Lung (tissue), 12 donors: ENCODE measurements around the gene MAT1A. TPM values are rescaled to one million over a fixed set of nuclear protein-coding genes. Genes with fewer than 3 reads are reported as not detected.

ENCODE experiments used
- ATAC-seq: fragments of 200-7000 bp; cut with Tn5 transposase; one replicate; pipeline ENCODE4 v1.9.1; 2020; ENCODE audit warnings: moderate number of reproducible peaks; ENCODE audit not compliant: insufficient read depth, low FRiP score
- DNase-seq, 3 donors: peaks; one replicate each; pipeline ENCODE4 v3.0.0-alpha.2; 2013 to 2017
- H3K27ac ChIP-seq, 2 donors: one replicate each; pipeline ENCODE4 v1.5.1; 2013; ENCODE audit warnings: mild to moderate bottlenecking in 2 of 2, moderate library complexity in 2 of 2, control low read depth in 1 of 2, inconsistent platforms in 1 of 2, low read depth in 1 of 2, low read length in 1 of 2
- H3K27me3 ChIP-seq, 3 donors: one replicate each; pipeline ENCODE4 v1.5.1; 2013; ENCODE audit warnings: low read length in 2 of 3; ENCODE audit not compliant: control insufficient read depth in 3 of 3, insufficient read depth in 3 of 3
- H3K36me3 ChIP-seq, 4 donors: one replicate each; pipeline ENCODE4 v1.5.1; 2013; ENCODE audit warnings: low read length in 4 of 4, mild to moderate bottlenecking in 1 of 4, moderate library complexity in 1 of 4; ENCODE audit not compliant: control insufficient read depth in 4 of 4, insufficient read depth in 4 of 4
- H3K4me1 ChIP-seq, 5 donors: one replicate each; pipeline ENCODE4 v1.5.1; 2013; ENCODE audit warnings: low read length in 5 of 5, mild to moderate bottlenecking in 2 of 5, moderate library complexity in 1 of 5; ENCODE audit not compliant: control insufficient read depth in 5 of 5, insufficient read depth in 5 of 5
- H3K4me3 ChIP-seq: one replicate; pipeline ENCODE4 v1.5.1; 2013; ENCODE audit warnings: mild to moderate bottlenecking, control low read depth, moderate library complexity
- H3K9ac ChIP-seq, 2 donors: one replicate each; pipeline ENCODE4 v1.5.1; 2013; ENCODE audit warnings: low read length in 2 of 2, control low read depth in 1 of 2; ENCODE audit not compliant: insufficient read depth in 1 of 2
- H3K9me3 ChIP-seq, 4 donors: one replicate each; pipeline ENCODE4 v1.5.1; 2013; ENCODE audit warnings: low read length in 3 of 4, mild to moderate bottlenecking in 1 of 4, moderate library complexity in 1 of 4; ENCODE audit not compliant: control insufficient read depth in 4 of 4, insufficient read depth in 3 of 4
- whole genome bisulfite sequencing, 2 donors: extraction: QIAGEN DNeasy Blood & Tissue Kit; methylation state at CpG; one replicate each; pipeline ENCODE4 v1.1.7; 2013; 5-methylcytosine and 5-hydroxymethylcytosine counted together
- polyA plus RNA-seq, 2 donors: library from polyadenylated mRNA; stranded (reverse); fragments of 200-250 nt; gene quantifications; one replicate each; pipeline ENCODE4 v1.2.1, GENCODE V29; 2013
- total RNA-seq, 2 donors: library from RNA; depleted of rRNA in 1 of 2; stranded (reverse); fragments of >200 nt in 1 of 2; gene quantifications; one replicate each; pipeline ENCODE4 v1.2.1, GENCODE V29; 2014 to 2021
- TF ChIP-seq, protein P1 (sequence below): IDR thresholded peaks from 2 replicates; pipeline ENCODE4 v1.5.1; 2012; ENCODE audit warnings: mild to moderate bottlenecking; ENCODE audit errors: control extremely low read depth, extremely low read depth
- donor health status: control.
- donor health status: control.
- donor health status: Bipolar disorder and iron deficiency.
- donor health status: healthy.
- donor health status: DM: yes; HTN: yes; CAD: no.

MAT1A gene
- total and polyA plus RNA-seq, 4 donors, result 0.30 to 1.1 (median 0.43) TPM

DNA sequence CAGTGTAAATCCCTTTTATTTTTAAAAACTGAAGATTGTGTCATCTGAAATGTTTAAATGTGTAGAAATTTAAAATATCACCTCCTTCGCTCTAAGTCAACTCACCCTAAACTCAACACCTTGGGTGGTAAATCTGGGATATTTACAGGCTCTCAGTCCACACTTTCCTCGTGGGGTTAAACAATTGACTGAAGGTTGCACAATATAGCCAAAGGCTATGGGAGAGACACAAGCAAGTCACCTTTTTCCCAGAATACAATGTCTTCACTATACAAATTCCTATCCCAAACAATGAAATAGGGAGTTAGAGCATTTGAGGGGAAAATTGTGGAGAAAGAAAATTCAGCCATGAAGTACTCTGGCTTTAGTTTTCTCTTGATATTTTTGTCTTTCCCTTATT, 32.7 kb upstream of the MAT1A start:
- Histone ChIP-seq H3K27me3 (peaks cover 0 to 3% (median 0%) of the 10 kb centered on the region in 3 donors), H3K9me3 (no peaks in the 10 kb centered on the region), H3K4me3 (no peak overlapping the region), H3K4me1 (no peaks in the 10 kb centered on the region), H3K9ac (no peak overlapping the region), H3K27ac (no peak overlapping the region), H3K36me3 (no peaks in the 10 kb centered on the region)
- DNase-seq, result no peak
- WGBS, 2 donors, result 76 to 87% methylated on average over 2 of the region's 2 CpGs
- TF ChIP-seq, protein P1, sequence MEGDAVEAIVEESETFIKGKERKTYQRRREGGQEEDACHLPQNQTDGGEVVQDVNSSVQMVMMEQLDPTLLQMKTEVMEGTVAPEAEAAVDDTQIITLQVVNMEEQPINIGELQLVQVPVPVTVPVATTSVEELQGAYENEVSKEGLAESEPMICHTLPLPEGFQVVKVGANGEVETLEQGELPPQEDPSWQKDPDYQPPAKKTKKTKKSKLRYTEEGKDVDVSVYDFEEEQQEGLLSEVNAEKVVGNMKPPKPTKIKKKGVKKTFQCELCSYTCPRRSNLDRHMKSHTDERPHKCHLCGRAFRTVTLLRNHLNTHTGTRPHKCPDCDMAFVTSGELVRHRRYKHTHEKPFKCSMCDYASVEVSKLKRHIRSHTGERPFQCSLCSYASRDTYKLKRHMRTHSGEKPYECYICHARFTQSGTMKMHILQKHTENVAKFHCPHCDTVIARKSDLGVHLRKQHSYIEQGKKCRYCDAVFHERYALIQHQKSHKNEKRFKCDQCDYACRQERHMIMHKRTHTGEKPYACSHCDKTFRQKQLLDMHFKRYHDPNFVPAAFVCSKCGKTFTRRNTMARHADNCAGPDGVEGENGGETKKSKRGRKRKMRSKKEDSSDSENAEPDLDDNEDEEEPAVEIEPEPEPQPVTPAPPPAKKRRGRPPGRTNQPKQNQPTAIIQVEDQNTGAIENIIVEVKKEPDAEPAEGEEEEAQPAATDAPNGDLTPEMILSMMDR, result no peak
- ATAC-seq, result no peak

DNA sequence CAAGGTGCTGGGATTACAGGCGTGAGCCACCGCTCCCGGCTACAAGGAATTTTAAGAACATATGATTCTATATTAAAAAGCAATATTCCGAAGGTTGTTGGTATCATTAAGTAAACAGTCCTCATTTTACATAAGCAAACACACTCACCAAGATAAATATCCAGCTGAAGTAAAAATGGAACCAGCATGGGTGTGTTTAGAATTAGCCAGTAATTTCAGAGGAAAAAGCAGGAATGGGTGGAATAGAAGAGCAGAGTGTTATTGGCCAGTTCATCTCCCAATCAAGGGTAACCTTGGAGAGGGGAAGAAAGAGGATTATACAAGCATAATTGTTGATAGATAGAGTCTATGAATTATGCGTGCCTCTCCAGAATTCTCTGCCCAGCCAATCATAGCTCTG, 31.7 kb upstream of the MAT1A start:
- Histone ChIP-seq H3K4me3 (no peak overlapping the region), H3K27me3 (peaks cover 0 to 3% (median 0%) of the 10 kb centered on the region in 3 donors), H3K4me1 (no peaks in the 10 kb centered on the region), H3K36me3 (no peaks in the 10 kb centered on the region), H3K27ac (no peak overlapping the region), H3K9me3 (no peaks in the 10 kb centered on the region), H3K9ac (no peak overlapping the region)
- DNase-seq (no peak), ATAC-seq (no peak)
- 80 to 90% methylated on average over 5 of the region's 5 CpGs for WGBS, 2 donors
- TF ChIP-seq, protein P1, result no peak

DNA sequence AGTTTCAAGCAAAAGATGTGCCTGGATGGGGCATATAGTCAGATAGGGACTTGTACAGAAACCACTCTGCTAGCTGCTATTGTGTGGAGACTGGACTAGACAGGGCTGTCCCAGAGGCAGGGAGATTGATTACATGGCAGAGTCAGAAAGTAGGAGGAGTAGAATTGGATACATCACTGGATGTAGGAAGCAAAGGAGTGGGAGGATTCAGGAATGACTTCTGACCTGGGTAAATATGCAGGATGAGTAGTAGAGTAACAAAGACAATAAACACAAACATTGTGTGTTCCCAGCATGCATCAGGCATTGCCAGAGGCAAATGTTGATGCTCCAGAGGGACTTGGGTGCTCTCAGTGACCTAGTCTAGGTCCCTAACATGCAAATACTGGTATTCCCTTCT, 30.9 kb upstream of the MAT1A start:
- Histone ChIP-seq H3K9ac (no peak overlapping the region), H3K27ac (no peak overlapping the region)

More for the DNA sequence above, 30.9 kb upstream of the MAT1A start:
- Histone ChIP-seq H3K36me3 (no peaks in the 10 kb centered on the region), H3K27me3 (peaks cover 0 to 3% (median 0%) of the 10 kb centered on the region in 3 donors), H3K4me3 (no peak overlapping the region), H3K9me3 (peaks cover 0 to 2% (median 0%) of the 10 kb centered on the region in 4 donors), H3K4me1 (no peaks in the 10 kb centered on the region)
- ATAC-seq (no peak), DNase-seq (no peak)
- TF ChIP-seq, protein P1, result no peak
